ENCODE measurements around the gene RET.

The RET gene

DNA sequence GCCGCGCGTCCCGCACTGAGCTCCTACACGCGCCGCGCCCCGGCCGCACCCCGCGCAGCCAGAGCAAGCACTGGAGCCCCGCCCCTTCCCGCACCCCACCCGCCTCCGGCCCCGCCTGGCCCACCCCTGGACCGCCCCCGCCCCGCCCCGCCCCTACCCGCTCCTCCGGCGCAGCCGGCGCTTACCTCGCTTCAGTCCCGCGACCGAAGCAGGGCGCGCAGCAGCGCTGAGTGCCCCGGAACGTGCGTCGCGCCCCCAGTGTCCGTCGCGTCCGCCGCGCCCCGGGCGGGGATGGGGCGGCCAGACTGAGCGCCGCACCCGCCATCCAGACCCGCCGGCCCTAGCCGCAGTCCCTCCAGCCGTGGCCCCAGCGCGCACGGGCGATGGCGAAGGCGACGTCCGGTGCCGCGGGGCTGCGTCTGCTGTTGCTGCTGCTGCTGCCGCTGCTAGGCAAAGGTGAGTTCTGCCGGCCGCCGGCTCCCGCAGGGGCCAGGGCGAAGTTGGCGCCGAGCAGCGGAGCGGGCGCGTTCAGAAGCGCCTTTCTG, at the start of gene RET:
Gene RET, plus strand, starts transcription at position 194 of the 545 bp plus-strand sequence. Its CDS starts 190 bp downstream, at position 384.
- no peak for DNase-seq

GRCh38 chr10:43027331-43027955, 49.4 kb upstream of the RET start:
- DNase-seq, result no peak

GRCh38 chr10:43028143-43028542, 48.7 kb upstream of the RET start:
- no peak for DNase-seq

- no peak for DNase-seq
These were observed 47.8 kb upstream of the RET start for GRCh38 chr10:43029043-43029442.

GRCh38 chr10:43032613-43033012, 44.3 kb upstream of the RET start:
- no peak for DNase-seq

- no peak for DNase-seq
These were observed 41.1 kb upstream of the RET start for GRCh38 chr10:43035800-43036199.

GRCh38 chr10:43036481-43037428, 40.1 kb upstream of the RET start:
- no peak for DNase-seq

- no peak for DNase-seq
These were observed 39.4 kb upstream of the RET start for GRCh38 chr10:43037440-43037839.

DNA sequence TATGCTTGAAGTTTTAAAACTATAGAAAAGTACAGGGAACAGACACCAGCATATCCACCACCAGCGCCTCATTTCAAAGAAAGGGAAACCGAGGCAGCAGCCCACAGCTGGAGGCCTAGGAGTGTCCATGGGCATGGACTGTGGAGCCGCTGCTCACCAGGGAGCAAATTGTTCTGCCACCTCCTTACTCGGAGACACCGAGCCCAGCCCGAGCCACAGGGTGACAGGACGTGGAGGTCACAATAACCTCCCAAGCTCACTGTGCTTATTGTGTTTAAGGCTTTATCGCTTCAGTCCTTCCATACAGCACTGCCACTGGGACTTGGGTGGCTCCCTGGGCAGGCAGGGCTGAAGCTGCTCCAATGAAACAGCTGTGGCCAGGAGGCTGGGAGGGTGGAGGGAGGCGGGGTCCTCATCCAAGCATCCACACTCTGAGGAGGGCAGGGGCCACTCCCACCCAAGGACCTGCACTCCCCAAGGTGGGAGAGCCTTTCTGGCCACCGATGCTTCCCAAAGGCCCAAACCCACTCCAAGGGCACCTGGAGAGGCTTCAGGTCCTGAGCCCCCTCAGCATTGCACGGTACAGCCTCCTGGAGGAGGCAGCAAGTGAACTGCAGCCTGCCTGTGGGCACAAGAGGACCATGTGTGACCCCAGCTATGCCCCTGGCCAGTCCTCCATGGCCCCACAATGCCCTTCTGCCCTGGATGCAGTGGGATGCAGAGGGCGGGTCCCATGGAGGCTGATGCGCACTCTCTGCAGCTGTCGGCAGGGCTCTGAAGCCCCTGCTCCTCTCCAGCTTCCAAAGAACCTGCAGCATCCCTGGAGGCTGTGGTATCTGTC, 38.7 kb upstream of the RET start:
- DNase-seq, result no peak

- DNase-seq, result no peak
These were observed 37.9 kb upstream of the RET start for GRCh38 chr10:43038783-43039623.

- no peak for DNase-seq
These were observed 37.0 kb upstream of the RET start for GRCh38 chr10:43039624-43040481.

GRCh38 chr10:43040482-43041256, 36.2 kb upstream of the RET start:
- no peak for DNase-seq

DNA sequence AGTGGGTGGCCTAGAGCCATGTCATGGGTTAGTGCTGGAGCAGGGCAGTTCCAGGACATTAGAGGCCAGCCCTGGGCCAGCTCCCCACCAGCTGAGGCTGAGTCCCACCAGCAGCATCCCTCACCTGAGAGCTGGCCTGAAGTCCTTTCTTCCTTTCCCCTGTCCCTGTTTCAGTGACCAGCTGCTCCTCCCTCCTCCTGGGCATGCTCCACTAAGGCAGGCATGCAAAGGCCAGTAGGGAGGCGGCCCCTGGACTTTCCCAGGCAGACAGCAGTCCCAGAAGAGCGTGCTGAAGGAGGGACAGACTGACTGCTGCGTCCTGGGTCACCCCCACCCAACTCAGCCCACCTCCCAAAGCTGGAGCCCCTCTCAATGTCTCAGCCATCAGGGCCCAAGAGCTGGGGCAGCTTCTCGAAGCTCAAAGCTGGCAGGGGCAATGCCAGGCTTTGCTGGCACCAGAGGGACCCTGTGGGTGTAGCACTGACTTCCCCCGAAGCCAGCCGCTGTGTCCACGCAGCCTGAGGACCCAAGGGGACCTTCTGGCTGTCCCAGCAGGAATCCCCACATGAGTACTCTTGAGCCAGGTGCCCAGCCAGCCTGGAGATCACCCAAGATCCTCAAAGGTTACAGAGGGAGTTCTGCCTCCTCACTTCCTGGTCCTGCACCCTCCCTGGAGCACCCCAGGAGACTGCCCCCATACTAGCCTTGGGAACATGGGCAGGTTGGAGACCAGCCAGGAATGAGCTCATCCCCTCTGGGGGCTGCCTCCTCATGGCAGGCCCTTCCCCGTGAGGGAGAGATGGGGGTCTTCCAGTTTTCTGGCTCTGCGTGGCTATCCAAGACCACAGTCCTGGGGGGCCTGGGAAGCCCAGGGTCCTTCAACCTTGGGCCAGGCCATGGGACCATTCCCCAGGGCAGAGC, 35.2 kb upstream of the RET start:
- DNase-seq, result no peak

DNA sequence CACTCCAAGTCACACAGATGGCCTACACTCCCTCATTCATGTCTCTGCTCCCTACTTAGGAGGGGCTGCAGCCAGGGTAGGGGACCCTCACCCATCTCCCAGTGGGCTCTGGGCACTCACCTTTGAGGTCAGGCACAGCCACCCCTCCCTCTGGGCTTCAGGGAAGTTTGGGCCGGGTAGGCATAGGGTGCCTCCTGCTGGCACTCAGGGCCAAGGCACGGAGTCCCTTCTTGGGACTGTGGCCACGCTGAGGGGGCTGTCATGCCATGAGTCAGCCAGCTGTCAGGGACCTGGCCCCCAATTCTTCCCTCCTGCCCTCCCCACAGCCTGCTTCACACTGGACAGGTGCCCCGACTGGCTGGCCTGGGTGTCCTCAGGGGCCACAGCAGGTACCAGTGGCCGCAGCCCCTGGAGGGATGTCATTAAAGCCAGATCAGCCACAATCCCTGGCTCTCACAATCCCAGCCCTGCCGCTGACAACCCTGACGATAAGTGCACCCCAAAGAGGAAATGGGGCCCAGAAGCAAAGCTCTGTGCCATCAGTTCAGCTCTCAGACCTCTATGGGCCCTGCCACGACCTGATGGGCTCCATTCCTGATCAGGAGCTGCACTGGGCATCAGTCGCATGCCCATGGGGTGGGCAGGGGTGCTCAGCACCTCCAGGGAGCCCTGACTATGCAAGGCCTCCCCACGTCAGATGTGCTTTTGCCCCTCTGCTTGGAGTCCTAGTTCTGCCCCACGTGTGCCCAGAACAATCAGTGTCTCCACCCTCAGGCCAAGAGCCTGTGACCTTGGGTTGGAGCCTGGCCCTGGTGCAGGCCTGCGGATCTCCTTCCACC, 34.1 kb upstream of the RET start:
- DNase-seq, result no peak

GRCh38 chr10:43043342-43043772, 33.5 kb upstream of the RET start:
- no peak for DNase-seq

GRCh38 chr10:43043773-43044447, 33.0 kb upstream of the RET start:
- no peak for DNase-seq

GRCh38 chr10:43044448-43044921, 32.4 kb upstream of the RET start:
- no peak for DNase-seq
